ENCODE measurements around the gene COL4A2. TPM values are rescaled to one million over a fixed set of nuclear protein-coding genes. Genes with fewer than 3 reads are reported as not detected.

COL4A2 gene
- total RNA-seq, 1 donor = 0.21 TPM

- Histone ChIP-seq H3K9me3 (ENCODE audit: low read depth, low read length) (no peaks in the 10 kb centered on the region), H3K4me1 (ENCODE audit: insufficient read depth, low read length) (no peaks in the 10 kb centered on the region), H3K27me3 (ENCODE audit: insufficient read depth, low read length) (no peaks in the 10 kb centered on the region), H3K4me3 (ENCODE audit: low read length) (no peak overlapping the region)
Measured at GRCh38 chr13:110503979-110504499, 197.0 kb downstream of the COL4A2 start.

- Histone ChIP-seq H3K4me3 (ENCODE audit: low read length) (no peak overlapping the region), H3K4me1 (ENCODE audit: insufficient read depth, low read length) (peaks cover 11% of the 10 kb centered on the region), H3K27me3 (ENCODE audit: insufficient read depth, low read length) (no peaks in the 10 kb centered on the region), H3K9me3 (ENCODE audit: low read depth, low read length) (no peaks in the 10 kb centered on the region)
Measured at GRCh38 chr13:110505594-110505993, 198.5 kb downstream of the COL4A2 start.

- no peaks in the 10 kb centered on the region for H3K9me3 ChIP-seq (ENCODE audit: low read depth, low read length)
- peaks cover 13% of the 10 kb centered on the region for H3K4me1 ChIP-seq (ENCODE audit: insufficient read depth, low read length)
- H3K27me3 ChIP-seq (ENCODE audit: insufficient read depth, low read length) = no peaks in the 10 kb centered on the region
- H3K4me3 ChIP-seq (ENCODE audit: low read length) = no peak overlapping the region
Measured at GRCh38 chr13:110506396-110506795, 199.3 kb downstream of the COL4A2 start.

GRCh38 chr13:110506859-110507566 lies 199.9 kb downstream of the COL4A2 start:
- no peak overlapping the region for H3K4me3 ChIP-seq (ENCODE audit: low read length)

GRCh38 chr13:110507678-110508381 lies 200.7 kb downstream of the COL4A2 start:
- no peak overlapping the region for H3K4me3 ChIP-seq (ENCODE audit: low read length)
- no peaks in the 10 kb centered on the region for H3K27me3 ChIP-seq (ENCODE audit: insufficient read depth, low read length)
- H3K9me3 ChIP-seq (ENCODE audit: low read depth, low read length) = no peaks in the 10 kb centered on the region
- H3K4me1 ChIP-seq (ENCODE audit: insufficient read depth, low read length) = peaks cover 13% of the 10 kb centered on the region

More at GRCh38 chr13:110506859-110507566, 199.9 kb downstream of the COL4A2 start:
- no peaks in the 10 kb centered on the region for H3K27me3 ChIP-seq (ENCODE audit: insufficient read depth, low read length)
- peaks cover 13% of the 10 kb centered on the region for H3K4me1 ChIP-seq (ENCODE audit: insufficient read depth, low read length)
- no peaks in the 10 kb centered on the region for H3K9me3 ChIP-seq (ENCODE audit: low read depth, low read length)

- Histone ChIP-seq H3K4me1 (ENCODE audit: insufficient read depth, low read length) (peaks cover 13% of the 10 kb centered on the region), H3K4me3 (ENCODE audit: low read length) (no peak overlapping the region), H3K9me3 (ENCODE audit: low read depth, low read length) (no peaks in the 10 kb centered on the region), H3K27me3 (ENCODE audit: insufficient read depth, low read length) (no peaks in the 10 kb centered on the region)
Measured at GRCh38 chr13:110509478-110509926, 202.4 kb downstream of the COL4A2 start.

- H3K4me3 ChIP-seq (ENCODE audit: low read length) = no peak overlapping the region
- H3K9me3 ChIP-seq (ENCODE audit: low read depth, low read length) = no peaks in the 10 kb centered on the region
- peaks cover 13% of the 10 kb centered on the region for H3K4me1 ChIP-seq (ENCODE audit: insufficient read depth, low read length)
- H3K27me3 ChIP-seq (ENCODE audit: insufficient read depth, low read length) = no peaks in the 10 kb centered on the region
Measured at GRCh38 chr13:110509971-110510786, 203.1 kb downstream of the COL4A2 start.

GRCh38 chr13:110511509-110512181 lies 204.6 kb downstream of the COL4A2 start:
- Histone ChIP-seq H3K9me3 (ENCODE audit: low read depth, low read length) (no peaks in the 10 kb centered on the region), H3K27me3 (ENCODE audit: insufficient read depth, low read length) (no peaks in the 10 kb centered on the region), H3K4me1 (ENCODE audit: insufficient read depth, low read length) (peaks cover 13% of the 10 kb centered on the region)

GRCh38 chr13:110512198-110512740 lies 205.2 kb downstream of the COL4A2 start:
- H3K9me3 ChIP-seq (ENCODE audit: low read depth, low read length) = no peaks in the 10 kb centered on the region
- no peaks in the 10 kb centered on the region for H3K27me3 ChIP-seq (ENCODE audit: insufficient read depth, low read length)
- peaks cover 13% of the 10 kb centered on the region for H3K4me1 ChIP-seq (ENCODE audit: insufficient read depth, low read length)
- no peak overlapping the region for H3K4me3 ChIP-seq (ENCODE audit: low read length)

More at GRCh38 chr13:110511509-110512181, 204.6 kb downstream of the COL4A2 start:
- no peak overlapping the region for H3K4me3 ChIP-seq (ENCODE audit: low read length)

- H3K4me1 ChIP-seq (ENCODE audit: insufficient read depth, low read length) = peaks cover 38% of the 10 kb centered on the region
- no peaks in the 10 kb centered on the region for H3K9me3 ChIP-seq (ENCODE audit: low read depth, low read length)
- H3K4me3 ChIP-seq (ENCODE audit: low read length) = no peak overlapping the region
- no peaks in the 10 kb centered on the region for H3K27me3 ChIP-seq (ENCODE audit: insufficient read depth, low read length)
Measured at GRCh38 chr13:110516500-110516899, 209.4 kb downstream of the COL4A2 start.

GRCh38 chr13:110517505-110518225 lies 210.6 kb downstream of the COL4A2 start:
- H3K4me1 ChIP-seq (ENCODE audit: insufficient read depth, low read length) = peaks cover 49% of the 10 kb centered on the region

GRCh38 chr13:110518226-110518525 lies 211.1 kb downstream of the COL4A2 start:
- Histone ChIP-seq H3K27me3 (ENCODE audit: insufficient read depth, low read length) (no peaks in the 10 kb centered on the region), H3K4me1 (ENCODE audit: insufficient read depth, low read length) (peaks cover 55% of the 10 kb centered on the region), H3K9me3 (ENCODE audit: low read depth, low read length) (no peaks in the 10 kb centered on the region), H3K4me3 (ENCODE audit: low read length) (no peak overlapping the region)

More at GRCh38 chr13:110517505-110518225, 210.6 kb downstream of the COL4A2 start:
- Histone ChIP-seq H3K27me3 (ENCODE audit: insufficient read depth, low read length) (no peaks in the 10 kb centered on the region), H3K4me3 (ENCODE audit: low read length) (no peak overlapping the region), H3K9me3 (ENCODE audit: low read depth, low read length) (no peaks in the 10 kb centered on the region)

- H3K4me3 ChIP-seq (ENCODE audit: low read length) = no peak overlapping the region
- H3K9me3 ChIP-seq (ENCODE audit: low read depth, low read length) = no peaks in the 10 kb centered on the region
- peaks cover 58% of the 10 kb centered on the region for H3K4me1 ChIP-seq (ENCODE audit: insufficient read depth, low read length)
Measured at GRCh38 chr13:110518571-110518970, 211.5 kb downstream of the COL4A2 start.

GRCh38 chr13:110519046-110519445 lies 212.0 kb downstream of the COL4A2 start:
- peaks cover 63% of the 10 kb centered on the region for H3K4me1 ChIP-seq (ENCODE audit: insufficient read depth, low read length)
- no peak overlapping the region for H3K4me3 ChIP-seq (ENCODE audit: low read length)
- no peaks in the 10 kb centered on the region for H3K27me3 ChIP-seq (ENCODE audit: insufficient read depth, low read length)
- no peaks in the 10 kb centered on the region for H3K9me3 ChIP-seq (ENCODE audit: low read depth, low read length)

More at GRCh38 chr13:110518571-110518970, 211.5 kb downstream of the COL4A2 start:
- no peaks in the 10 kb centered on the region for H3K27me3 ChIP-seq (ENCODE audit: insufficient read depth, low read length)
